Lower leg skin (tissue), 3 donors: ENCODE data around the gene LRRTM3.

Experiments used
- CTCF ChIP-seq, 3 donors: fragments of 450-650 bp; IDR thresholded peaks; one replicate each; pipeline ENCODE4 v1.5.1; 2016; ENCODE audit warnings: antibody characterized with exemption in 3 of 3, mild to moderate bottlenecking in 3 of 3, moderate library complexity in 2 of 3
- POLR2A ChIP-seq, 2 donors: fragments of 450-650 bp; IDR thresholded peaks; one replicate each; pipeline ENCODE4 v1.6.1; 2016 to 2017; ENCODE audit warnings: antibody characterized with exemption in 2 of 2, mild to moderate bottlenecking in 1 of 2, moderate library complexity in 1 of 2

- TF ChIP-seq CTCF (IDR thresholded peaks at IDR 0.05): no peak
- no peak for TF ChIP-seq POLR2A (IDR thresholded peaks at IDR 0.05)
Measured at GRCh38 chr10:66880826-66881225, 45.0 kb upstream of the LRRTM3 start.
